ENCODE measurements around the gene HIRIP3.
A peak's percentile ranks its signal among the peaks of the same experiment; 100 is the strongest.

The HIRIP3 gene

GRCh38 chr16:29972992-29973383, 22.4 kb downstream of the HIRIP3 start:
- no peak for DNase-seq (ENCODE audit: low read depth)
- TF ChIP-seq CTCF (conservative IDR thresholded peaks at IDR 0.05; ENCODE audit: low read length), result no peak
- H3K4me3 ChIP-seq (ENCODE audit: low read length), result no peak overlapping the region

GRCh38 chr16:29972500-29972899, 22.9 kb downstream of the HIRIP3 start:
- H3K4me3 ChIP-seq (ENCODE audit: low read length), result no peak overlapping the region
- no peak for TF ChIP-seq CTCF (conservative IDR thresholded peaks at IDR 0.05; ENCODE audit: low read length)
- DNase-seq (ENCODE audit: low read depth), result no peak

- TF ChIP-seq CTCF (conservative IDR thresholded peaks at IDR 0.05; ENCODE audit: low read length), result no peak
- H3K4me3 ChIP-seq (ENCODE audit: low read length), result no peak overlapping the region
- no peak for DNase-seq (ENCODE audit: low read depth)
Observed at GRCh38 chr16:29971304-29971703, 24.1 kb downstream of the HIRIP3 start.

- no peak for DNase-seq (ENCODE audit: low read depth)
- TF ChIP-seq CTCF (conservative IDR thresholded peaks at IDR 0.05; ENCODE audit: low read length), result no peak
- H3K4me3 ChIP-seq (ENCODE audit: low read length), result no peak overlapping the region
Observed at GRCh38 chr16:29968205-29968604, 27.2 kb downstream of the HIRIP3 start.

GRCh38 chr16:29963021-29963743, 32.2 kb downstream of the HIRIP3 start:
- no peak for TF ChIP-seq CTCF (conservative IDR thresholded peaks at IDR 0.05; ENCODE audit: low read length)
- no peak for DNase-seq (ENCODE audit: low read depth)
- peak overlapping the region; percentile 87 for H3K4me3 ChIP-seq (ENCODE audit: low read length)

GRCh38 chr16:29962344-29962994, 32.9 kb downstream of the HIRIP3 start:
- peak; percentile 45 for DNase-seq (ENCODE audit: low read depth)
- no peak for TF ChIP-seq CTCF (conservative IDR thresholded peaks at IDR 0.05; ENCODE audit: low read length)
- H3K4me3 ChIP-seq (ENCODE audit: low read length), result peak overlapping the region; percentile 87
